ENCODE measurements around the gene GPSM1.

Gene GPSM1

DNA sequence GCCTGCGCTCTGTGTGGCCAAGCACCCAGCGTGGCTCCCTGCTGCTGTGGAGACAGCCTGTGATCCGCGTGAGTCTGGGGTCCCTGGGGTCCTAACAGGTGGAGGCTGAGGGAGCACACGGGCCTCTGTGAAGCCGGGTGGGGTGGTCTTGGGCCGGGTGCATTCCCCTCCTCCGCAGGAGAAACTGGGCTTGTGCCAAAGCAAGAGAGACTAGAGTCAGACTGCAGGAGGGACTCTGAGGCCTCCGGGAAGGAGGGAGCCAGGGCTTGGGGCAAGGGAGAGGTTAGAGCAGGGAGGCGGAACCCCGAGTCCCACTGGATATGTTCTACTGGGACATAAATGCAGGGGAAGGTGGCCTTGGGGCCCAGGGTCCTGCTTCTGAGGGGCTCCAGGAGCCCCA, 25.7 kb downstream of the GPSM1 start:
- H3K4me2 ChIP-seq (ENCODE audit: insufficient read depth, low read length): no peak overlapping the region
- H3K79me2 ChIP-seq (ENCODE audit: insufficient read depth, low read length): no peaks in the 10 kb centered on the region
- no peaks in the 10 kb centered on the region for H3K9me3 ChIP-seq (ENCODE audit: insufficient read depth, low read length, severe bottlenecking)
- H3K9ac ChIP-seq (ENCODE audit: low read depth, low read length): no peak overlapping the region
- no peaks in the 10 kb centered on the region for H3K4me1 ChIP-seq (ENCODE audit: insufficient read depth, low read length)
- H3K36me3 ChIP-seq (ENCODE audit: insufficient read depth, low read length): no peaks in the 10 kb centered on the region
- no peak overlapping the region for H3K27ac ChIP-seq (ENCODE audit: low read length)
- no peak for DNase-seq
- H3K4me3 ChIP-seq (ENCODE audit: low read depth in 1 of 2, low read length in 2 of 2): no peak overlapping the region
- H3K27me3 ChIP-seq (ENCODE audit: insufficient read depth, low read length, poor library complexity): no peaks in the 10 kb centered on the region
- no peak overlapping the region for H2AFZ ChIP-seq (ENCODE audit: low read depth, low read length)
- no peaks in the 10 kb centered on the region; the same call in 1 of the 2 replicates for H4K20me1 ChIP-seq (ENCODE audit: insufficient read depth, low read length)
- TF ChIP-seq, protein P1, sequence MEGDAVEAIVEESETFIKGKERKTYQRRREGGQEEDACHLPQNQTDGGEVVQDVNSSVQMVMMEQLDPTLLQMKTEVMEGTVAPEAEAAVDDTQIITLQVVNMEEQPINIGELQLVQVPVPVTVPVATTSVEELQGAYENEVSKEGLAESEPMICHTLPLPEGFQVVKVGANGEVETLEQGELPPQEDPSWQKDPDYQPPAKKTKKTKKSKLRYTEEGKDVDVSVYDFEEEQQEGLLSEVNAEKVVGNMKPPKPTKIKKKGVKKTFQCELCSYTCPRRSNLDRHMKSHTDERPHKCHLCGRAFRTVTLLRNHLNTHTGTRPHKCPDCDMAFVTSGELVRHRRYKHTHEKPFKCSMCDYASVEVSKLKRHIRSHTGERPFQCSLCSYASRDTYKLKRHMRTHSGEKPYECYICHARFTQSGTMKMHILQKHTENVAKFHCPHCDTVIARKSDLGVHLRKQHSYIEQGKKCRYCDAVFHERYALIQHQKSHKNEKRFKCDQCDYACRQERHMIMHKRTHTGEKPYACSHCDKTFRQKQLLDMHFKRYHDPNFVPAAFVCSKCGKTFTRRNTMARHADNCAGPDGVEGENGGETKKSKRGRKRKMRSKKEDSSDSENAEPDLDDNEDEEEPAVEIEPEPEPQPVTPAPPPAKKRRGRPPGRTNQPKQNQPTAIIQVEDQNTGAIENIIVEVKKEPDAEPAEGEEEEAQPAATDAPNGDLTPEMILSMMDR (IDR thresholded peaks at IDR 0.05; ENCODE audit: borderline replicate concordance, extremely low read depth, low read length, poor library complexity, severe bottlenecking): no peak
- TF ChIP-seq EZH2 (IDR thresholded peaks at IDR 0.05; ENCODE audit: borderline replicate concordance, low read depth, low read length, severe bottlenecking): no peak
- no peak for ATAC-seq (ENCODE audit: insufficient read depth, low read depth)

DNA sequence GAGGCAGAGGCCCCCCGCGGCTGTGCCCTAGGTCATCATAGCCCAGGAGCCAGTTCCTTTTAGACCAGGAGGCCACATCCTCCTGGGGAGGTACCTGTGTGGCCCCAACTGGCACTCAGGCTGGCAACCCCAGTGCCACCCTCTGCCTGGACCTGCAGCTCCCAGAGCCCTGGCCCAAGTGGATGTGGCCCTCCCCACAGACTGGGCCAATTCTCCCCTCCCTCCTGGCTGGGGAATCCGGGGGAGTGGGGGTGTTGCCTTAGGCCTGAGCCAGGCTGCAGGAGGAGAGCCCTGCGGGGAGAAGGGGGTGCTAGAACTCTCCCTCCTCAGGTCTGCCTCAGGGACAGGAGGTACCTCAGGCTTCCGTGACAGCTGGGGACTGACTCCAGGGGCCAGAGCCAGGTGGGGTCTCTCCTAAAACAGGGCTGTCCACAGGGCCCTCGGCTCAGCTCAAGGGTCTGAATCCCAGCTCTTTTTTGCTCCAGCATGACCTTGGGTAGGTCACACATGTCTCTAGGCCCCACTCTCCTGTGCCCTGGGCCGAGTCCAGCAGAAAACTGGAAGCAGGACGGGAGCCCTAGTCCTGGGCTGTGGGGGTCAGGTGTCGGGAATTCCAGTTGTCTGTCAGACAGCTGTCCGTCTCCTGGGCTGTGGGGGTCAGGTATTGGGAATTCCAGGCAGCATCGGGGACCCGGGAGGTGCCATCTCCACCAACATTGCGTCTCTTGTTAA, 26.6 kb downstream of the GPSM1 start:
- Histone ChIP-seq H3K27ac (ENCODE audit: low read length) (no peak overlapping the region), H3K9me3 (ENCODE audit: insufficient read depth, low read length, severe bottlenecking) (no peaks in the 10 kb centered on the region), H3K79me2 (ENCODE audit: insufficient read depth, low read length) (no peaks in the 10 kb centered on the region), H4K20me1 (ENCODE audit: insufficient read depth, low read length) (no peaks in the 10 kb centered on the region; the same call in 1 of the 2 replicates), H3K9ac (ENCODE audit: low read depth, low read length) (no peak overlapping the region), H3K27me3 (ENCODE audit: insufficient read depth, low read length, poor library complexity) (no peaks in the 10 kb centered on the region), H2AFZ (ENCODE audit: low read depth, low read length) (no peak overlapping the region), H3K4me1 (ENCODE audit: insufficient read depth, low read length) (no peaks in the 10 kb centered on the region), H3K4me3 (ENCODE audit: low read depth in 1 of 2, low read length in 2 of 2) (no peak overlapping the region), H3K36me3 (ENCODE audit: insufficient read depth, low read length) (no peaks in the 10 kb centered on the region), H3K4me2 (ENCODE audit: insufficient read depth, low read length) (no peak overlapping the region)
- ATAC-seq (ENCODE audit: insufficient read depth, low read depth) (no peak), DNase-seq (no peak)
- TF ChIP-seq, protein P1 (IDR thresholded peaks at IDR 0.05; ENCODE audit: borderline replicate concordance, extremely low read depth, low read length, poor library complexity, severe bottlenecking): no peak
- no peak for TF ChIP-seq EZH2 (IDR thresholded peaks at IDR 0.05; ENCODE audit: borderline replicate concordance, low read depth, low read length, severe bottlenecking)

DNA sequence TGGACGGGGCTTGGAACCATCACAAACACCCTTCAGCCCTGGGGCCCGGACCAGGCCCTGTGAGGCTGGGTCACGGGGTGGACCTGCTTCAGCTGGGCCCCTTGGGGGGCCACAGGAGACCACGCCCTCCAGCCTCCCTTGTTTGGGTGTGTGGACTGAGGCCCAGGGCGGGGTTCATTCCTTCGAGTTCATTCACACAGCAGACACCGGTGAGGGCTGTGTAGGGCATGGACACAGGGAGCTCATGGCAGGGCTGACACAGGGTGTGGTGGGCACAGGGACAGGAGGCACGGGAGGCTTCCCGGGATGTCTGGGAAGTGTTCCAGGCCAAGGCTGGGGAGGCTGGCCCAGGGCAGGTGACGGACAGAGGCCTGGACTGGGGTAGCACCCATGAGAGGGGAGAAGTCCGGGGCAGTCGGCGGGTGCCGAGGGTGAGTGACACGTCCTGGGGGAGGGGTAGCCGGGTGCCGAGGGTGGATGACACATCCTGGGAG, 27.3 kb downstream of the GPSM1 start:
- no peak overlapping the region for H2AFZ ChIP-seq (ENCODE audit: low read depth, low read length)
- ATAC-seq (ENCODE audit: insufficient read depth, low read depth) (no peak), DNase-seq (no peak)
- no peaks in the 10 kb centered on the region for H3K79me2 ChIP-seq (ENCODE audit: insufficient read depth, low read length)
- H3K27ac ChIP-seq (ENCODE audit: low read length): no peak overlapping the region
- H3K9me3 ChIP-seq (ENCODE audit: insufficient read depth, low read length, severe bottlenecking): no peaks in the 10 kb centered on the region
- no peak overlapping the region for H3K4me3 ChIP-seq (ENCODE audit: low read depth in 1 of 2, low read length in 2 of 2)
- H3K27me3 ChIP-seq (ENCODE audit: insufficient read depth, low read length, poor library complexity): no peaks in the 10 kb centered on the region
- H4K20me1 ChIP-seq (ENCODE audit: insufficient read depth, low read length): no peaks in the 10 kb centered on the region; the same call in 1 of the 2 replicates
- no peaks in the 10 kb centered on the region for H3K36me3 ChIP-seq (ENCODE audit: insufficient read depth, low read length)
- no peak overlapping the region for H3K9ac ChIP-seq (ENCODE audit: low read depth, low read length)
- no peaks in the 10 kb centered on the region for H3K4me1 ChIP-seq (ENCODE audit: insufficient read depth, low read length)
- H3K4me2 ChIP-seq (ENCODE audit: insufficient read depth, low read length): no peak overlapping the region
- TF ChIP-seq, protein P1 (IDR thresholded peaks at IDR 0.05; ENCODE audit: borderline replicate concordance, extremely low read depth, low read length, poor library complexity, severe bottlenecking): no peak
- TF ChIP-seq EZH2 (IDR thresholded peaks at IDR 0.05; ENCODE audit: borderline replicate concordance, low read depth, low read length, severe bottlenecking): no peak

All from DND-41 (cell line).